GM19025 (cell line): ENCODE results near the gene RNF138.
"Not testable (repeated sequence)": the region's sequence is repeated elsewhere in the genome, so short reads cannot be mapped to it uniquely, and the experiment has no call there.

Experiments
- ATAC-seq: cut with Tn5 transposase; IDR thresholded peaks from one replicate; pipeline ENCODE4 v1.9.1; 2021; ENCODE audit warnings: mild to moderate bottlenecking, low read depth, moderate library complexity; ENCODE audit not compliant: unreplicated experiment

The RNF138 gene, protein sequence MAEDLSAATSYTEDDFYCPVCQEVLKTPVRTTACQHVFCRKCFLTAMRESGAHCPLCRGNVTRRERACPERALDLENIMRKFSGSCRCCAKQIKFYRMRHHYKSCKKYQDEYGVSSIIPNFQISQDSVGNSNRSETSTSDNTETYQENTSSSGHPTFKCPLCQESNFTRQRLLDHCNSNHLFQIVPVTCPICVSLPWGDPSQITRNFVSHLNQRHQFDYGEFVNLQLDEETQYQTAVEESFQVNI

DNA sequence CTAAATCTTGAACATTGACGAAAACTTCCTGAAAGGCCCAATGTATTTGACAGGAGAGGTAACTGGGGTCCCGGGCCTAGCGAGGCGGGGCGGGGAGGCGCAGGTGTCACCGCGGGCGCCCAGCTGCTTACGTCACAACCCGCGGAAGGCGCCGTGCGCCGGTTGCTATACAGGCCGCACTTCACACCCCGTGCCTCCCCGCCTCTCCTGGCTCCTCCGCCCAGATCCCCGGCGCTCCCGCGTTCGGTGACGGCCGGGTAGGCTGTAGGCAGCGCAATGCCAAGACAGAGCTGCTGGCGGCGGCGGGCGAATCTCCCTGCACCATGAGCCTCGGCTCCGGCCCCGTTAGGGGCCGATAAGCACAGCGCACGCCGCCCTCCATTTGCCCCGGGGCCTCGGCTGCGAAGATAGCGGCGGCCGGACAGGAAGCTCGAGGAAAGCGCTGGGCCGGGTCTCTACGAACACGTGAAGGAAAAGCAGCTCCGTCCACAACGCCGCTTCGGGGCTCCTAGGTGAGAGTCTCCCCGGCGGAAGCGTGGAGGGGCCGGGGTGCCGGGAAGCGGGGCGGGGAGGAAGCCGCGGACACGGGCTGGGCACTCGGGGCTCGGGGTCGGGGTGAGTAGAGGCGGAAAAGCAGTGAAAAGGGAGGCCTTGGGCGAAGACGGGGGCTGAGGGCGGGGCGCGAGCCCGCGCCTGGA is at the start of gene RNF138:
Gene RNF138 (plus strand): TSS at position 151 of the 698 bp plus-strand sequence. CDS start 903 bp downstream, outside the sequence.
- peak; percentile 45 for ATAC-seq

GRCh38 chr18:32042337-32042736 is 49.3 kb upstream of the RNF138 start:
- no peak for ATAC-seq

DNA sequence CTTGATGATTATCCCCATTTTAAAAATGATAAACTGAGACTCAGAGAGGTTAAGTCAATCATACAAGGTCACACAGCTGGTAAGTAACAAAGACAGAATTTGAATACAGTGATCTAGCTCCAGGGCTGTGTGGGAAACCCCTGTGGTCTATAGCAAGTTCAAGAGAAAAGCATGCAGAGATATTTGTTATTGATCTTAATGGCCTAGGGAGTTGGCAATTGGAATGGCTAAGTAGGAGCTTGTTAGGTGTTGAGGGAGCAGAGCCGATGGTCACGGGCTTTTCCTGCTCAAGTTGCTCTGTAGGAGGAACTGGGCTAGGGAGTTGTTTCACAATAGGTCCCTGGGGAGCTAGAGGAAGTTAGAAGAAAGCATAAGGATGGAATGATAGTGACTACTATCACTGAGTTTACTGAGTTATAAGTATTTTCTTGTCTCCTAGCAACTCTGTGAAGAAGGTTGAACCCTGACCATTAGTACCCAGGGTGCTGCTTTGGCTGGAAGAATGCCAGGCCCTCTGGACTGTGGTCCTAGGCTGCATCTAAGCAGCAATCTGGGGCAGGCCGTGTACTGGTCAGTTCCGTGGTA is 43.1 kb upstream of the RNF138 start:
- ATAC-seq: peak; percentile 61

GRCh38 chr18:32049393-32050171 is 42.1 kb upstream of the RNF138 start:
- ATAC-seq: no peak

DNA sequence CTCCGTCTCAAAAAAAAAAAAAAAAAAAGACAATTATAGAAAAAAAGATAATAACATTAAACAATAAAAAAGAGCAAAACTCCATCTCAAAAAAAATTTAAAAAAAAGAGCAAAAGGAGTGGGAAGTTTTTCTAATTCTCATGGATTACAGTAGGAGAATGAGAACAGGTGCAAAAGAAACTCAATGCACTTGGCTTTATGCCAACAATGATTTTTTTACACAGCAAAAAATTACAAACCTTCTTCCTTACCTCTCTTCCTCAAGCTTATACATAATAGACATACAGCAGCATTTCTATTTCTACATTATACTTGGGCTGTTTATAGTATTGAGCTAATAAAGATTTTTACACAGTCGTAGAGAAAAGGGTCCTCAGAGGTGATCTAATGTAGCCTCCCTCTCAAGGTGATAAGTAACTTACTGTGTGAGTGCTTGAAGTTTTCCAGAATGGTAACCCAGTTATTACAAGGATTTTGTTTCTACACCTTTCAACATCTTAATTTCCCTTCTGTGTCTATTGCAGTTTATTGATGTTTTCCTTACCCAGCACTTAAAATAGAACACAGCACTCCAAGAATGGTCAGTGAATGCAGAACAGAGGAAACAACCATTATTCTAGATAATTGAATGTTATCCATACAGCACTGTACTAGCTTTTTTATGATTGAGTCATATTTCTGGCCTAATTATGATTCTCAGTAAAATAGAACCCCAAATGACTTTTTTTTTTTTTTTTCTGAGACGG is 34.9 kb upstream of the RNF138 start:
- no peak for ATAC-seq

GRCh38 chr18:32057624-32058165 is 34.0 kb upstream of the RNF138 start:
- no peak for ATAC-seq

DNA sequence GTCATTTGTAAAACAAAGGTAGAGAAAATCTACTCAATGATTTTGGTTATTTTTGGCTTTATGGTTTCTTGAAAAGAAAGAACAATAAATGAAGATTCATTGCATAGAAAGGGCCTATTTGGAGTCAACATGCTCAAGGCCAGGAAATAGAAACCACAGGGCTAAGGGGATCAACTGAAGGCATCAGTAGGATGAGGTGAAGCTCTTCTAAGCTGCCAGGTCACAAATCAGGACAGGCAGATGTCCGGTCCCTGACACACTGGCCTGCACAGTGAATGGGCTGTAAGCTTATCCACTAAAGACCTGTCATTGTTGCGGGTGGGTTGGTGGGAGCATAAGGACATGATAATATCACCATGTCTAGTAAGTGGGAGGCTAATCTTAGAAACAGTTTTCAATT is 31.6 kb upstream of the RNF138 start:
- ATAC-seq: no peak

- ATAC-seq: no peak
Observed at GRCh38 chr18:32067375-32068167, 24.1 kb upstream of the RNF138 start.

DNA sequence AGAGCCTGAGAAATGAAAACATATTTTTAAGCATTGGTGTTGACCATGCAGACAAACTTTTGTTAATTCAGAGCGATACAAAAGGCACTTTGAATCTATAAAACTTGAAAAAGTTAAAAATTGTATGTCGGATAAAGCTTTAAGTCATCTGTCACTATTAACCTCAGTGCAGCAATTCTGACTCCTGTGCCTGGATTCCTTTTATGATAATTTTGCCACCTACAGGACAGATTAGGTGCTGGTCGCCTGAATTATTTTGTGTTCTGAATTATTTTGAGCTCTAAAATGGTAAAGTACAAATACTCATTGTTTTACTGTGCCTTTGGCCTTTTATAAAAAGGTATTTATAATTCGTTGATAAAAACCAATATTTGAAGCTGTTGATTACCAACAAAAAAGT is 19.4 kb upstream of the RNF138 start:
- ATAC-seq: no peak

DNA sequence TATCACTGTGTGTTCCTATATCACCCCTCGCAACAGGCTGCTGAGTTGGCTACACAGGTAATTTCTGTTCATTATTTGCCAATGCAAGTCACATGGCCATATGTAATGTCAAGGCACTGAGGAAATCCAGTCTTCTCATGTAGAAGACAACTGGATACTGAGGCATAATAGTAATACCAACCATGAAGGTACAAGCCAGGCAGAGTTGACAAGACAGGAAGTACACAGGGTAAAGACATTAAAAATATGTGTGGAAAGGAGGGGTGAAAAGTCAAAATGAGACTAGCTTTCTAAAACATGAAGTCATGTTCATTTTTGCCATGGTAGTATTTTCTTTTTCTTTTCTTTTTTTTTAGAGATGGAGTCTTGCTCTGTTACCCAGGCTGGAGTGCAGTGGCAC is 17.5 kb upstream of the RNF138 start:
- no peak for ATAC-seq

GRCh38 chr18:32078845-32079244 is 12.8 kb upstream of the RNF138 start:
- ATAC-seq: no peak

DNA sequence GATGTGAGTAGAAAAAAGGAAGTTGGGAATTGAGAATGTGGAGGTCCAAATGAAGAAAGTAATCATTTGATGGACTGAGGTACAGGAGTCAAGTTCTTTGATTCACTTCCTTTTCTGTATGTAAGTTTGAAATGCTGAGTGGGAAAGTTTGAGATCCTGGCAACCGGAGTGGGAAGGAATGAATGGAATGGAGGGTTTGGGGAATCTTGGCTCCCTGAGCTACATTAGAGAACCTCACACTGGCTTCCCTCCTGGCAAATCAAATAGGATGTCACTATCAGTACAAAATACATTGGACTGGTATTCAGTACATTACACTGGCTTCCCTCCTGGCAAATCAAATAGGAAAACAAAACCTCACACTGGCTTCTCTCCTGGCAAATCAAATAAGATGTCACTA is 9.8 kb upstream of the RNF138 start:
- ATAC-seq: no peak

DNA sequence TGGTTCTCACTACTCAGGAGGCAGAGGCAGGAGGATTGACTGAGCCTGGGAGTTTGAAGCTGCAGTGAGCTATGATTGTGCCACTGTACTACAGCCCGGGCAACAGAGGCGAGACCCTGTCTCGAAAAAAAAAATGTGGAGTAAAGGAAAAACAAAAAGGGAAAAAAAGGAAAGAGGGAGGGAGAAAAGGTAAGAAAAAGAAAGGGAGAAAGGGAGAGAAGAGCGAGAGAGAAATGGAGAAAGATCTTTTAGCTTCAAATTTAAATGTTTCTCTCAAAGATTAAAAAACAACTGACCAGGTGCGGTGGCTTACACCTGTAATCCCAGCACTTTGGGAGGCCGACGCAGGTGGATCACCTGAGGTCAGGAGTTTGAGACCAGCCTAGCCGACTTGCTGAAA is 7.9 kb upstream of the RNF138 start:
- no peak for ATAC-seq

DNA sequence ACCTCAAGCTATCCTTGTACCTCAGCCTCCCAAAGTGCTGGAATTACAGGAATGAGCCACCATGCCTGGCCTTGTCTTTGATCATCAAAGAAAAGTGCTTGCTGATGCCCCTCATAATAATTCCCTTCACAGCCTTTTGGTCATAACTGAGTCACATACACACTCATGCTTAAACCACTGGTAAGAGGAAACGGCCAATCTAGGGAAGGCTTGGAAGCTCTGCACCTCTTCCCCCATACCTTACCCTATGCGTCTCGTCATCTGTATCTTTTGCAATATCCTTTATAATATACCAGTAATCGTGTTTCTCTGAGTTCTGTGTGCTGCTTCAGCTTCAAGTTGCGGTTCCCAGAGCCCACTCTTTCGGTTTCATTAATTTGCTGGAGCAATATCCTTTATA is 4.8 kb upstream of the RNF138 start:
- ATAC-seq: no peak

DNA sequence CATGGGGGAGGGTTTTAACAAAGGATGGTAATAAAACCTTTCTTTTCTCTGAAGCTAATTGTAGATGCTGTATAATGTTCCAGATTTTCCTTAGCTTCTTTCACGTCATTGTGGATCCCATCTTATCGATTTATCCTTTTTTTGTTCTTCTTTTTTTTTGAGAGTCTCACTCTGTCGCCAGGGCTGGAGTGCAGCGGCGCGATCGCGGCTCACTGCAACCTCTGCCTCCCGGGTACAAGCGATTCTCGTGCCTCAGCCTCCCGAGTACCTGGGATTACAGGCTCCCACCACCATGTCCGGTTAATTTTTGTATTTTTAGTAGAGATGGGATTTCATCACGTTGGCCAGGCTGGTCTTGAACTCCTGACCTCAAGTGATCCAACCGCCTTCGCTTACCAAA is 843 bp upstream of the RNF138 start:
- ATAC-seq: not testable (repeated sequence)

DNA sequence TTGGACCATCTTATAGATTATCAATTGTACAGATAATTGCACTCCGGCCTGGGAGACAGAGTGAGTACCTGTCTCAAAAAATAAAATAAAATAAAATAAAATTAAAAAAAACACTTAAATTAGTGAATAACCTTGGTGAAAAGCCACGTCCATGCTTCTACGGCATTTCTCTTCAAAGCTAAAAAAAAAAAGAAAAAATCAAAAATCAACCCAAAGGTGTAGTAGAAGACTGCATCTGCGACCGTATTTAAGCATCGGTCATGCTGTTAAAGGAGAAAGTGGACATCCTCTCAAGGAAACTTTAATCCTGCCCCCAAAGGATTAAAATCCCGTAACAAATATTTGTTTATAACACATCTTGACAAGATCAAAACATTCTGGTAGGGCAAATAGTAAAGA is 350 bp upstream of the RNF138 start:
- ATAC-seq: no peak

GRCh38 chr18:32092422-32093101 is 888 bp downstream of the RNF138 start:
- ATAC-seq: peak; percentile 82

DNA sequence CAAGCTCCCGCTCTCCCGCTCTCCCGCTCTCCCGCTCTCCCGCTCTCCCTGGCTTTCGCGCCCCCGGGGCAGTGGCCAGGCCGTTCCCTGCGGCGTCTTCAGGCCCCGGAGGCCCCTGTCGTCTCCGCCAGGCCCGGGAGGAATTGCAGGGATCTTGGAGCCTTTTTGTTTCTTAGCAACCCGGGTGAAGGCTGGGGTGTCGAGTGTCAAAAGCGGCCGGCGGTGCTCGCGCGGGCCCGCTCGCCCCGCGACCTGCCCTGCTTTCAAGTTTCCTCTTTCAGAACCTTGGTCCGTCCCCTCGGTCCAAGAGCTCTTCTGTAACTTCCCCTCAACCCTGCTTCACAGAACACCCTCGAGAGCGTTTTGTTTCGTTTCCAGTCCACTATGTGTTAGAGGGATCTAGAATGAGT is 1.4 kb downstream of the RNF138 start:
- peak; percentile 20 for ATAC-seq

GRCh38 chr18:32093523-32093922 is 1.8 kb downstream of the RNF138 start:
- peak; percentile 0 for ATAC-seq
